Left lung (tissue), 10 donors: ENCODE data around the gene LENEP. TPM values are rescaled to one million over a fixed set of nuclear protein-coding genes. Genes with fewer than 3 reads are reported as not detected.
"Not testable (repeated sequence)": the region's sequence is repeated elsewhere in the genome, so short reads cannot be mapped to it uniquely, and the experiment has no call there.

Experiments
- ATAC-seq: fragments of 200-7000 bp; cut with Tn5 transposase; one replicate; pipeline ENCODE4 v1.9.1; 2020; ENCODE audit warnings: moderate library complexity
- DNase-seq, 4 donors: peaks; one replicate each; pipeline ENCODE4 v3.0.0-alpha.2; 2013 to 2020
- H3K27ac ChIP-seq, 2 donors: fragments of 200-600 bp; sonication (generic) in 1 of 2; one replicate each; pipeline versions ENCODE4 v1.5.0 to v1.8.0; 2020 to 2021
- H3K27me3 ChIP-seq, 2 donors: fragments of 200-600 bp; sonication (generic) in 1 of 2; one replicate each; pipeline versions ENCODE4 v1.5.0 to v1.8.0; 2020 to 2021
- H3K36me3 ChIP-seq, 2 donors: fragments of 200-600 bp; sonication (generic) in 1 of 2; one replicate each; pipeline versions ENCODE4 v1.5.0 to v1.8.0; 2020 to 2021
- H3K4me1 ChIP-seq, 2 donors: fragments of 200-600 bp; one replicate each; pipeline ENCODE4 v1.8.0; 2021
- H3K4me3 ChIP-seq, 2 donors: fragments of 200-600 bp; sonication (generic) in 1 of 2; one replicate each; pipeline versions ENCODE4 v1.5.0 to v1.8.0; 2020 to 2021; ENCODE audit warnings: mild to moderate bottlenecking in 1 of 2
- H3K9me3 ChIP-seq, 2 donors: fragments of 200-600 bp; sonication (generic) in 1 of 2; one replicate each; pipeline versions ENCODE4 v1.5.0 to v1.8.0; 2020 to 2021
- intact Hi-C, 2 donors: fragments of 100-400 bp; cut with DNase I; formaldehyde crosslinking; loops; one replicate each; pipeline versions ENCODE4 v1.11.2 to v1.14.2; 2022
- polyA plus RNA-seq, 6 donors: library from polyadenylated mRNA; unstranded; fragments of 120-200 nt; gene quantifications; one replicate each; pipeline ENCODE4 v1.2.1, GENCODE V29; 2013; ENCODE audit not compliant: insufficient read length in 6 of 6
- total RNA-seq, 2 donors: library from RNA; stranded (reverse); fragmentation: NEBNext Ultra II Directional; extraction: Animal tissue kit (Norgen Biotek cat#: 25700); gene quantifications; one replicate each; pipeline ENCODE4 v1.2.1, GENCODE V29; 2021
- TF ChIP-seq, protein P1 (sequence below), 2 donors: fragments of 200-600 bp; sonication (generic) in 1 of 2; IDR thresholded peaks; one replicate each; pipeline versions ENCODE4 v1.5.0 to v1.8.0; 2021; ENCODE audit warnings: antibody characterized with exemption in 2 of 2
- donor health status: DM: no; HTN: yes; CAD: no.
- donor health status: DM: no; HTN: no; CAD: no.

The LENEP gene
- total and polyA plus RNA-seq, 8 donors = 0.52 to 1.8 (median 0.81) TPM; not detected in 1

DNA sequence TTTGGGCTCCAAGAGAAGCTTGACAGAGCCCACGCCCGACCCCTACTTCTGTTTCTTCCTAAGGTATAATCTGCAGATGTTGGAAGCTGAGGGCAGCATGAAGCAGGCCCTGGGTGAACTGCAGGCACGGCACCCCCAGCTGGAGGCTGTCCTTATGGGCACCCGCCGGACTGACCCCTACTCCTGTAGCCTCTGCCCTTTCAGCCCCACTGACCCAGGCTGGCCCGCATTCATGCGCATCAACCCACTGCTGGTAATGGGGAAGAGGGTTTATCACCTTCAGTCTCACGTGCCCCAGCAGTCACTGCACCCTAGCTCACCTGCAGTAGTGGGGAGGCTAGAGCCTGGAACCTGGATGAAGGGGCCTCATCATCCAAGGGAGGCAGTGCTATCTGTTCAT is 3.1 kb upstream of the LENEP start:
- no peak overlapping the region for H3K4me3 ChIP-seq
- TF ChIP-seq, protein P1, sequence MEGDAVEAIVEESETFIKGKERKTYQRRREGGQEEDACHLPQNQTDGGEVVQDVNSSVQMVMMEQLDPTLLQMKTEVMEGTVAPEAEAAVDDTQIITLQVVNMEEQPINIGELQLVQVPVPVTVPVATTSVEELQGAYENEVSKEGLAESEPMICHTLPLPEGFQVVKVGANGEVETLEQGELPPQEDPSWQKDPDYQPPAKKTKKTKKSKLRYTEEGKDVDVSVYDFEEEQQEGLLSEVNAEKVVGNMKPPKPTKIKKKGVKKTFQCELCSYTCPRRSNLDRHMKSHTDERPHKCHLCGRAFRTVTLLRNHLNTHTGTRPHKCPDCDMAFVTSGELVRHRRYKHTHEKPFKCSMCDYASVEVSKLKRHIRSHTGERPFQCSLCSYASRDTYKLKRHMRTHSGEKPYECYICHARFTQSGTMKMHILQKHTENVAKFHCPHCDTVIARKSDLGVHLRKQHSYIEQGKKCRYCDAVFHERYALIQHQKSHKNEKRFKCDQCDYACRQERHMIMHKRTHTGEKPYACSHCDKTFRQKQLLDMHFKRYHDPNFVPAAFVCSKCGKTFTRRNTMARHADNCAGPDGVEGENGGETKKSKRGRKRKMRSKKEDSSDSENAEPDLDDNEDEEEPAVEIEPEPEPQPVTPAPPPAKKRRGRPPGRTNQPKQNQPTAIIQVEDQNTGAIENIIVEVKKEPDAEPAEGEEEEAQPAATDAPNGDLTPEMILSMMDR (IDR thresholded peaks at IDR 0.05) = no peak
- H3K9me3 ChIP-seq = no peaks in the 10 kb centered on the region

DNA sequence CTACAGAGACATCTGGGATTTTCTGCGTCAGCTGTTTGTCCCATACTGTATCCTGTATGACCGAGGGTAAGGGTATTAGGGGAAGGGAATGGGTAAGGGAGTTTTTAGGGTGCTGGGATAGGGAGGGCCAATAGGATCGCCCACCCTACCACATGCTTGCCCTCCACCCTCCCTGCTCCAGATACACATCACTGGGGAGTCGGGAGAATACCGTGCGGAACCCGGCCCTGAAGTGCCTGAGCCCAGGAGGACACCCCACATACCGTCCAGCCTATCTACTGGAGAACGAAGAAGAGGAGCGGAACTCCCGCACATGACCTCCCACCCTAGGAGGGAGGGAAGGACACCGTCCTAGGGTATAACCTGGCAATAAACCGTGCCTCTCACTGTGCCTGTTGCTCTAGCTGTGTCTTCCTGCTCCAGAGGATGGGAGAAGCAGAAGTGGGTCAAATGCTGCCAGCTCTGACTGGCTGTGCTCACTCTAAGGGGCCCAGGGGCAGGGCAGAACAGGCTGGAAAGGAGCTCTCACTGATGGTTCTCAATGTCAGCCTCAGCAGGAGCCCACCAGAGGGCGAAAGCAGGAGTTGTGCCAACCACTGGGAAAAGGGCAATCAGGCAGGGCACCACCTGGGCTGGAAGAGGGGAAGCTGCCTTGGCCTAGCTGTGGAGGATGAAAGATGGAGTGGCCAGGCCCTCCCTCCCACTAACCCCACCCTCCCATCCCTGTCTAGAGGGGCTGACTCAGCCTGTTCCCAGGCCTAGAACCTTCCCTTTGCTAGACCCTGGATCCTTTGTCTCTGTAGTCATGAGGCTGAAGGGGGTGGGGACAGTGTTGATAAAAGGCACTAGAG is 440 bp upstream of the LENEP start:
- DNase-seq = peak in 1 of 4 donors; percentile 27
- Histone ChIP-seq H3K27me3 (no peaks in the 10 kb centered on the region), H3K27ac (no peak overlapping the region), H3K4me3 (no peak overlapping the region), H3K4me1 (peaks cover 0 to 21% of the 10 kb centered on the region in 2 donors), H3K9me3 (no peaks in the 10 kb centered on the region), H3K36me3 (peaks cover 0 to 39% of the 10 kb centered on the region in 2 donors)
- ATAC-seq = peak; percentile 7
- intact Hi-C loops = no loop called here
- TF ChIP-seq, protein P1 (IDR thresholded peaks at IDR 0.05) = no peak

More for the DNA sequence above, 3.1 kb upstream of the LENEP start:
- peaks cover 0 to 8% of the 10 kb centered on the region in 2 donors for H3K4me1 ChIP-seq
- DNase-seq (peak in 1 of 4 donors; percentile 15), ATAC-seq (no peak)
- H3K27me3 ChIP-seq = no peaks in the 10 kb centered on the region
- intact Hi-C loops = no loop called here
- no peak overlapping the region for H3K27ac ChIP-seq
- peaks cover 0 to 51% of the 10 kb centered on the region in 2 donors for H3K36me3 ChIP-seq

DNA sequence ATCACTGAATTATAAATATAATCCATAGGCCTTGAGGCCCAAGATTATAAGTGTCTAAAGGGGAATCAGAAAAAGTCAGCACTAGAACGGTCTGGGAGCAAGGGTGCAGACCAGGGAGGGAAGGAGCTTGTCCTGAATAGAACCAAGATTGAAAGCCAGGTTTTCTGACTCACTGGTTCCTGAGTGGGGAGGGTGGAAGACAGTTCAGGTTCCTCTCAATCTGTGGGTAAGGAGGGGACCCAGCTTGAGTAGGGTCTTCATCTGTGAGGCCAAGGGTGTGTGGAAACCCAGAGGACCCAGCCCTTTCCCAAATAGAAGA is 842 bp downstream of the LENEP start:
- Histone ChIP-seq H3K9me3 (no peaks in the 10 kb centered on the region), H3K27ac (no peak overlapping the region), H3K4me3 (no peak overlapping the region), H3K36me3 (peaks cover 0 to 26% of the 10 kb centered on the region in 2 donors), H3K4me1 (peaks cover 4 to 31% of the 10 kb centered on the region in 2 donors), H3K27me3 (no peaks in the 10 kb centered on the region)
- intact Hi-C loops = no loop called here
- DNase-seq = peak in 1 of 4 donors; percentile 10
- no peak for ATAC-seq
- TF ChIP-seq, protein P1 (IDR thresholded peaks at IDR 0.05) = no peak

DNA sequence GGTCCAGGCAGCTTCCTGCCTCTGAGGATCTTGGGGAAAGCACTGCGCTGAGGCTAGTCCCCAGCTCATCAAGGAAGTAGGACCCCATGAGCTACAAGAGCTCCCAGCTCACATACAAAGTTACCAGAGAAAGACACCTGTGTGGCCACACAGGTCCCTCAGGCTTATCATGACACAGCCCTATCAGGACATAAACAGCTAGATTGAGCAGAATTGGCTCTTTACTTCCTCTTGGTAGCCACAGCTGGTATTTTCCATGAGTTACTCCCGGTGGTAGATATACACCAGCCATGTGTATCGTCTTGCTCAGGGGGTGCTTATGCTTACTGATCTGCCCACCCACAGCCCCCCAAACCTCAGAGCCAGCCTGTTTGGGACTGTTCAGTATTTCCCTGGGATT is 1.2 kb downstream of the LENEP start:
- no peak for DNase-seq
- Histone ChIP-seq H3K36me3 (peaks cover 0 to 22% of the 10 kb centered on the region in 2 donors), H3K9me3 (no peaks in the 10 kb centered on the region), H3K4me3 (no peak overlapping the region), H3K4me1 (peaks cover 8 to 35% of the 10 kb centered on the region in 2 donors), H3K27me3 (no peaks in the 10 kb centered on the region), H3K27ac (no peak overlapping the region)
- intact Hi-C loops = no loop called here
- no peak for ATAC-seq
- TF ChIP-seq, protein P1 (IDR thresholded peaks at IDR 0.05) = no peak

DNA sequence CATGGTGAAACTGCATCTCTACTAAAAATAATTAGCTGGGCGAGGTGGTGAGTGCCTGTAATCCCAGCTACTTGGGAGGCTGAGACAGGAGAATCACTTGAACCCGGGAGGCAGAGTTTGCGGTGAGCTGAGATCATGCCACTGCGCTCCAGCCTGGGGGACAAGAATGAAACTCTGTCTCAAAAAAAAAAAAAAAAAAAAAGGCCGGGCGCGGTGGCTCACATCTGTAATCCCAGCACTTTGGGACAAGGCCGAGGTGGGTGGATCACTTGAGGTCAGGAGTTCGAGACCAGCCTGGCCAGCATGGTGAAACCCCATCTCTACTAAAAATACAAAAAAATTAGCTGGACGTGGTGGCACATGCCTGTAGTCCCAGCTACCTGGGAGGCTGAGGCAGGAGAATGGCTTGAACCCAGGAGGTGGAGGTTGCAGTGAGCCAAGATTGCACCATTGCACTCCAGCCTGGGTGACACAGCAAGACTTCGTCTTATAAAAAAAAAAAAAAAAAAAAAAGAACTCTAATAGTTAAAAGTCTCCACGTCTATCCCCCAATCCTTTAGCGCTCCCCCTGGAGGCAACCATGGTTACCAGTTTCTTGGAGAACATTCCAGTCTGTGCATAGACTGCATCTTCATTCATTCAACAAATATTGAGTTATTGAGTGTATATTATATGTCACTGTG is 2.1 kb downstream of the LENEP start:
- H3K27ac ChIP-seq = not testable (repeated sequence)
- peak; percentile 16 for ATAC-seq
- DNase-seq = peak in 2 of 4 donors; percentile 41 to 70

More for the DNA sequence above, 2.1 kb downstream of the LENEP start:
- intact Hi-C loops, H3K27me3 ChIP-seq, H3K9me3 ChIP-seq, H3K4me3 ChIP-seq: not testable (repeated sequence)
- H3K4me1 ChIP-seq = peaks cover 15 to 43% of the 10 kb centered on the region in 2 donors
- H3K36me3 ChIP-seq = peaks cover 0 to 14% of the 10 kb centered on the region in 2 donors
